GM20431 (cell line): Measurements from ENCODE around the gene PDPK1.
"Not testable (repeated sequence)": the region's sequence is repeated elsewhere in the genome, so short reads cannot be mapped to it uniquely, and the experiment has no call there.

ENCODE experiments used
- in situ Hi-C: fragments of 300-500 bp; cut with MseI, MboI; formaldehyde crosslinking; loops from one replicate; pipeline ENCODE4 v1.15.0; 2020; ENCODE audit warnings: low sequenced_read_pairs; ENCODE audit not compliant: unreplicated experiment

PDPK1 gene

DNA sequence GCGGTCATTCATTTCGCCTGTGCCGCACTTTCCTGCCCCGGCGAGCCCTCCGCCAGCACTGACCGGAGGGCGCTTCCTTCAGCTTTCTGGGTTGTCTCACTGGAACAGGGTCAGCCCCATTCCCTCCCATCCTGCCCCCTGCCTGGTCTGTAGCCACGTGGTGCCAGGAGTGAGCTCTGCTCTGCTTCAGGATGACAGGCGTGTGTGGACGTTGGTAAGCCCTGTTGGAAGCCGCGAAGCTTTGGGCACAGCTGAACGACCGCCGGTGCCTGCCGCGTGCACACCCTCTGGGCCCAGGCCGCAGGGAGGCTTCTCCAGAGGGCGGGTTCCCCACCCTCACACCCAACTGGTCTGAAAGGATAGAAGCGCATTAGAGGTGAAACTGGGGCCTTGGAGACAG lies 43.0 kb downstream of the PDPK1 start:
- in situ Hi-C loops: not testable (repeated sequence)

DNA sequence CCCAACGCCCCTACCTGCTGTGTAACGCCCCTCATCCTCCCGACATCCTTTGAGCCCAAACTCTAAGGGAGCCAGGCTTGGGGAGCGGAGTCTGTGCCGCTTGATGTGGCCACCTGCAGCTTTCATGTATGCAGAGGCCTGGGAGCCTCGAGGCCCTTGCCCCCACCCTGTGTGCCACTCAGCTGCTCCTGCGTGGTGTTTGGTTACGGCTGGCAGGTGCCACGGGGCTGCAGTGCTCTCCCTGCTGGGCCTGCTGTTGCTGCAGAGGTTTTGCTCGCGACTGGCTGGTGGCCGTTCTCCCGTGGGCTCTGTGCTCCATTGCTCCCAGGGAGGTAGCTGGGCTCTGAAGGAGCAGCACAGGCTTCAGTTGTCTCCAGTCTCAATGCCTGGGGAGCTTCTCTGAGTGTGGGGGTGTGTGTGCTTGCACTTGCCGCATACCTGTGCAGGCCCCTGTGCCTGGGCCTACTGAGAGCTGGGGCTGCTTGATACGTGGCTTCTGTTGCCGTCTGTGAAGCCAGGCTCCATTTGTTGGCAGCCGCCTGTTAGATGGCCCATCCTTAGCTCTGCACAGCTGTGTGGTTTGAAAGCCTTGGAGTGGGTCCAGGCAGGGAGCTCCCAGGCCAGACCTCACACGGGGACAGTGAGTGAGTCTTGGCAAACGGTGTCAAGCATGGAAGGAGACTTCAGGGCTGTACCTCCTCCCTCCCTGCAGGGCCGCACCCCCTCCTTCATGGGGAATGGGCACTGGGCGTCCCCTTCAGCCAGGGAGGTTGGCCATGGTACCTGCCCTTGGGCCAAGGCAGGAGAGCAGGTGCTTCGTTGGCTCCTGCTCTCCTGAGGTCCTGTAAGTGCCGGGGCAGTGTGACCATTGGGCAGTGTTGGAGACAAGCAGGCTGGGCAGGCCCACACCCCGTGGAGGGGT lies 47.2 kb downstream of the PDPK1 start:
- in situ Hi-C loops: no loop called here

DNA sequence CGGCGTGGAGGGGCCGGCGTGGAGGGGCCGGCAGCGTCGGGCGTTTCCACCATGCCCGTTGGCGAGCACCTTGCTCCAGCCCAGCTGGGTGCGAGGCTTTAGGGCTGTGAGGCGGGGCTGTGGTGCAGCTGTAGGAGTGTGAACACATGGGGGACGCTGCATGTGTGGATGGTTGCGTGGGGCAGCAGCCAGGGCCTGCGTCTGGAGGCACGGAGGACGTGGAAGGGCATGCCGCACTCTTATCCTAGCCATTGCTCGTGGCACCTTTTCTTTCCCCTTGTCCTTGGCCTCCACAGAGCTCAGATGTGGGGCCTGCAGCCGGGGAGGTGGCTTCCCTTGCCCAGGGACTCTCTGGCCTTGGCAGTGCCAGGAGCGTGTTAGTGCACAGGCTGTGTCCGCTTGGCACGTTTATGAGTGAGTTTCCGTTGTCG lies 47.8 kb downstream of the PDPK1 start:
- in situ Hi-C loops: no loop called here

GRCh38 chr16:2586241-2586640 lies 48.4 kb downstream of the PDPK1 start:
- in situ Hi-C loops: no loop called here

DNA sequence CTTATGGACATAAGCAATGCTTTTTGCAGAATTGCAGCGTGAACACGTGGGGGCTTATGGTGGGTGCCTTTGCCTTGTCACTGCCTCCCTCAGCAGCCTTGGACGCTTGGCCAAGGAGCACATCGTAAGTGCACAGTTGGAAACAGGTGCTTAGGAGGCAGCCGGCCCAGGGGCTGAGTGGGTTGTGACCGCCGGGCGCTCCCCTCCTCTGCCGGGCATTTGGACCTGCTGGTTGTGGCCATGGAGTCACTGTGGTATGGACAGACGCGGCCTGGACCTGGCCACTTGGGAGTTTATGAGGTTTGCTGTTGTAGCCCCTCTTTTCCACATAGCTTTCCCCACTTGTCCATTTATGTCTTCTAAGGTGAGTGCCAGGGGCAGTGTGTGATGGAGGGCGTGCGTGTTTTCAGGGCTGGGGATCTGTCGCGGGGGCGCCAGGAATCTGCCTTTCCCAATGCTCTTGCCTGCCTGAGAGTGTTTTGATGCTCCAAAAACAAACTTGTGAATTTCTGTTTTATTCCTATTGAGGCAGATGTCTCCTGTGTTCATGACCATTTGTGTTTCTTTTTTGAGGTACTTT lies 49.2 kb downstream of the PDPK1 start:
- in situ Hi-C loops: no loop called here

- in situ Hi-C loops: no loop called here
Measured at GRCh38 chr16:2587891-2588565, 50.2 kb downstream of the PDPK1 start.

DNA sequence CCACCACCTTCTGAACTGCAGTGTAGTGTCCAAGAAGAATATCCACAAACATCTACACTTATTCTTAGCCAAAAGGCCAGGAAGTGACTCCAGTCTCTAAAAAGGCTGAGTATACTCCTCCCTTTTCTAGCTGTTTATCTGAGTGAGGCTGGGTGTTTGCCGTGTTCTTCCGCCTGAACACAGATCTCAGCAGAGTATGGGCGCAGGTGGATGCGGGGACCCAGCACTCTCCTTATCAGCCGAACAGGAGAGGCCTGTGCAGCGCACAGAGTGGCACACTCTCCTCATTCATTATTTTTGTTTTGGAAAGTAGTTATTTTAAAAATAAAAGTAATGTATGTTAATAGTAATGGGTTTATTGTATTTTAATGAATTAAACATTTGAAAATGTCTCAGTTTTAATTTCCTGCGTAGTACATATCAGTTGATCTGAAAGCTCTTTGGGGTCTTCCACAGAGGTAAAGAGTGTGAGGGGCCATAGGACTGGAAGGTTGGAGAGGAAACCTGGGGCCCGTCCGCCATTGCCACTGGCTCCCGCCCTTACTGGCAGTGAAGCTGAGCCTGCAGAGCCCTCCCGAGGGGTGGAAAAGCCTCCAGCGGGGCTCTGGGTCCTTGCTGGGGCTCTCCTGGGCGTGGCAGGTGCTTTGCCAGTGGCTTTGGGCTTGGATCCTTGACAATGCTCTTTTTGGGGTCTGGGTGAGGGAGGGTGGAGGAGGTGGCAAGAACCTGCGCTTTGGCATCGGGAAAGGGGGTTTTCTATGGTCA lies 53.8 kb downstream of the PDPK1 start:
- in situ Hi-C loops: no loop called here

GRCh38 chr16:2592786-2593185 lies 55.0 kb downstream of the PDPK1 start:
- in situ Hi-C loops: no loop called here

GRCh38 chr16:2595393-2596205 lies 57.8 kb downstream of the PDPK1 start:
- in situ Hi-C loops: no loop called here

DNA sequence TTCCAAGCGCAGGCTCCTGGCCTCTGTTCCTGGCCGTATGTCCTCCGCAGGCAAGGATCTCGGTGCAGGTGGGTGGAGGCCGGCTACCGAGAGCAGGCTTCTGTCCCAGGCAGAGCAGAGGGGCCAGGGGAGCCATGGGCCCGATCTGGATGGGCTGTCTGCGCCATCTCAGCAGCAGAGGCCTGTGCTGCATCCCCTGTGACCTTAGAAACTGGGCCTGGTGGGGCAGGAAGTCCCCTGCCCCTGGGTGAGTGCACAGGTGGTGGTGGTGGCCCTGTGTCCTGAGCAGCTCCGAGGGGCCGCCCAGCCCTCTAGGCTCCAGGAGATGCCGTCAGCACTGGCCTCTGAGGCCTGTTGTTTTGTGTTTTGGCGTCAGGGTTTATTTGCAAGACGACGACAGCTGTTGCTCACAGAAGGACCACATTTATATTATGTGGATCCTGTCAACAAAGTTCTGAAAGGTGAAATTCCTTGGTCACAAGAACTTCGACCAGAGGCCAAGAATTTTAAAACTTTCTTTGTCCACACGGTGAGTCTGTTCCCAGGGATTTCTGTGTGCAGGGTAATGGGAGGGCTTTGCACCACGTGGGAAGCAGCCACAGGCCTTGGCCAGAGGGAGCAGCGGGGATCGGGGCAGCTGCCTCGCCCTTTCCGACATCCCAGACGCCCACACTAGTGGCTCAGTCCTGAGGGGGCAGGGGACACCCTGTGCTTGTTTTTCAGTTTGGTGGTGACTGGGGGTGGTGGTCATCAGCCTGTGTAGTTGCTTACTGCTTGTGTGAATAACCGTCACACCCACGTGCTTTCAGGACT lies 59.1 kb downstream of the PDPK1 start:
- in situ Hi-C loops: no loop called here

- in situ Hi-C loops: no loop called here
Measured at GRCh38 chr16:2597560-2597902, 59.7 kb downstream of the PDPK1 start.

- in situ Hi-C loops: no loop called here
Measured at GRCh38 chr16:2598133-2598641, 60.4 kb downstream of the PDPK1 start.

- in situ Hi-C loops: no loop called here
Measured at GRCh38 chr16:2598723-2599122, 60.9 kb downstream of the PDPK1 start.

GRCh38 chr16:2599165-2599564 lies 61.3 kb downstream of the PDPK1 start:
- in situ Hi-C loops: not testable (repeated sequence)

- in situ Hi-C loops: not testable (repeated sequence)
Measured at GRCh38 chr16:2599785-2600184, 62.0 kb downstream of the PDPK1 start.

- in situ Hi-C loops: not testable (repeated sequence)
Measured at GRCh38 chr16:2601301-2602025, 63.6 kb downstream of the PDPK1 start.

- in situ Hi-C loops: not testable (repeated sequence)
Measured at GRCh38 chr16:2602175-2602574, 64.4 kb downstream of the PDPK1 start.
